ENCODE data around the gene CDH23.

DNA sequence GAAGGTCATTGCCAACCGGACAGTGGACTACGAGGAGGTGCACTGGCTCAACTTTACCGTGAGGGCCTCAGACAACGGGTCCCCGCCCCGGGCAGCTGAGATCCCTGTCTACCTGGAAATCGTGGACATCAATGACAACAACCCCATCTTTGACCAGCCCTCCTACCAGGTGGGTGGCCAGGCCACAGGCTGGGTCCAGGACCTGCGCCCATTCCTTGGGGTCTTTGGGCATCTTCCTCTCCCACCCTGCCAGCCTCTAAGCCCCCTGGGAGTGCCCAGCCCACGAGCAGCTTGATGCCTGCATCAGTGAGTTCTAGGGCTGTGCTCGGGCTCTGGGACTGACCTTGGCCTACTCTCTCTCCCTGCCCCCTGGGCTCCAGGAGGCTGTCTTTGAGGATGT is 402.4 kb downstream of the CDH23 start:
- no peak for TF ChIP-seq POLR2A (IDR thresholded peaks at IDR 0.05)
- TF ChIP-seq, protein P1, sequence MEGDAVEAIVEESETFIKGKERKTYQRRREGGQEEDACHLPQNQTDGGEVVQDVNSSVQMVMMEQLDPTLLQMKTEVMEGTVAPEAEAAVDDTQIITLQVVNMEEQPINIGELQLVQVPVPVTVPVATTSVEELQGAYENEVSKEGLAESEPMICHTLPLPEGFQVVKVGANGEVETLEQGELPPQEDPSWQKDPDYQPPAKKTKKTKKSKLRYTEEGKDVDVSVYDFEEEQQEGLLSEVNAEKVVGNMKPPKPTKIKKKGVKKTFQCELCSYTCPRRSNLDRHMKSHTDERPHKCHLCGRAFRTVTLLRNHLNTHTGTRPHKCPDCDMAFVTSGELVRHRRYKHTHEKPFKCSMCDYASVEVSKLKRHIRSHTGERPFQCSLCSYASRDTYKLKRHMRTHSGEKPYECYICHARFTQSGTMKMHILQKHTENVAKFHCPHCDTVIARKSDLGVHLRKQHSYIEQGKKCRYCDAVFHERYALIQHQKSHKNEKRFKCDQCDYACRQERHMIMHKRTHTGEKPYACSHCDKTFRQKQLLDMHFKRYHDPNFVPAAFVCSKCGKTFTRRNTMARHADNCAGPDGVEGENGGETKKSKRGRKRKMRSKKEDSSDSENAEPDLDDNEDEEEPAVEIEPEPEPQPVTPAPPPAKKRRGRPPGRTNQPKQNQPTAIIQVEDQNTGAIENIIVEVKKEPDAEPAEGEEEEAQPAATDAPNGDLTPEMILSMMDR (IDR thresholded peaks at IDR 0.05): no peak
